Colonic mucosa (tissue), 4 donors: ENCODE results near the gene BRF1. TPM values are rescaled to one million over a fixed set of nuclear protein-coding genes. Genes with fewer than 3 reads are reported as not detected.

ENCODE experiments used
- DNase-seq: peaks from one replicate; pipeline ENCODE4 v3.0.0-alpha.2; 2020
- H3K27ac ChIP-seq: fragments of 200-600 bp; one replicate; pipeline ENCODE4 v1.8.0; 2021
- H3K27me3 ChIP-seq: fragments of 200-600 bp; one replicate; pipeline ENCODE4 v1.8.0; 2021
- H3K36me3 ChIP-seq: fragments of 200-600 bp; one replicate; pipeline ENCODE4 v1.8.0; 2021
- H3K4me1 ChIP-seq: fragments of 200-600 bp; one replicate; pipeline ENCODE4 v1.8.0; 2021; ENCODE audit warnings: mild to moderate bottlenecking
- H3K4me3 ChIP-seq: fragments of 200-600 bp; one replicate; pipeline ENCODE4 v1.8.0; 2021
- H3K9ac ChIP-seq, 2 donors: one replicate each; pipeline ENCODE4 v1.7.0; 2013; ENCODE audit warnings: control low read depth in 2 of 2, low read depth in 2 of 2, low read length in 2 of 2
- H3K9me3 ChIP-seq: fragments of 200-600 bp; one replicate; pipeline ENCODE4 v1.8.0; 2021
- intact Hi-C: fragments of 100-400 bp; cut with DNase I; formaldehyde crosslinking; loops from one replicate; pipeline ENCODE4 v1.14.1; 2022
- total RNA-seq, 2 donors: library from RNA; stranded (reverse); fragmentation: NEBNext Ultra II Directional in 1 of 2; extraction: Animal tissue kit (Norgen Biotek cat#: 25700) in 1 of 2; gene quantifications; one replicate each; pipeline ENCODE4 v1.2.1, GENCODE V29; 2021
- TF ChIP-seq, protein P1 (sequence below): fragments of 200-600 bp; IDR thresholded peaks from one replicate; pipeline ENCODE4 v1.8.0; 2022; ENCODE audit warnings: antibody characterized with exemption, mild to moderate bottlenecking
- donor health status: healthy.
- donor health status: DM: no; HTN: no; CAD: no.
- donor health status: DM: no; HTN: no; CAD: no.

BRF1 gene, protein sequence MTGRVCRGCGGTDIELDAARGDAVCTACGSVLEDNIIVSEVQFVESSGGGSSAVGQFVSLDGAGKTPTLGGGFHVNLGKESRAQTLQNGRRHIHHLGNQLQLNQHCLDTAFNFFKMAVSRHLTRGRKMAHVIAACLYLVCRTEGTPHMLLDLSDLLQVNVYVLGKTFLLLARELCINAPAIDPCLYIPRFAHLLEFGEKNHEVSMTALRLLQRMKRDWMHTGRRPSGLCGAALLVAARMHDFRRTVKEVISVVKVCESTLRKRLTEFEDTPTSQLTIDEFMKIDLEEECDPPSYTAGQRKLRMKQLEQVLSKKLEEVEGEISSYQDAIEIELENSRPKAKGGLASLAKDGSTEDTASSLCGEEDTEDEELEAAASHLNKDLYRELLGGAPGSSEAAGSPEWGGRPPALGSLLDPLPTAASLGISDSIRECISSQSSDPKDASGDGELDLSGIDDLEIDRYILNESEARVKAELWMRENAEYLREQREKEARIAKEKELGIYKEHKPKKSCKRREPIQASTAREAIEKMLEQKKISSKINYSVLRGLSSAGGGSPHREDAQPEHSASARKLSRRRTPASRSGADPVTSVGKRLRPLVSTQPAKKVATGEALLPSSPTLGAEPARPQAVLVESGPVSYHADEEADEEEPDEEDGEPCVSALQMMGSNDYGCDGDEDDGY
- total RNA-seq: 10 to 100 TPM; 27.2 to 40.6 TPM

DNA sequence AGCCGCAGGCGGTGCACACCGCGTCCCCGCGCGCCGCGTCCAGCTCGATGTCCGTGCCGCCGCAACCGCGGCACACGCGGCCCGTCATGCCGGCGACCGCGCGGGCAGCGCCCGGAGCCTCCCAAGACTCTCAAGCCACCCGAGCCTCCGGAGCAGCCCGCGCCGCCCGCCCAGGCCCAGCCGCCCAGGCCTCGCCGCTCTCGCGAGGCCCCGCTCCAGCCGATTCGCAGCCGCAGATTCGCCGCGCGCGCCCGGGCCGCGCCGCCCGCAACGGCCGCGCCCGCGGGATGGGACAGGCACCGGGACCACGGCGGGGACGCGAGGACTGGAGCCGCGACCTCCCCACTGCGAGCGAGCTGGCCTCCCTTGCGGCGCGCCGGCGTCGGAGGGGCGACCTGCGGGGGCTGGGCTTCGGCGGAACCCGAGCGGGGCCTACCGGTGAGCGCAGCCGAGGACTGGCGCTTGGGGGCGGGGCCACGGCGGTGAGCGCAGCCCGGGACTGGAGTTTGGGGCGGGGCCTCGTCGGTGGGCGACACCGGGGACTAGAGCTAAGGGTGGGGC lies at the start of gene BRF1:
BRF1 (minus strand) TSS at position 460 of the 561 bp plus-strand sequence; CDS start at position 88, 372 bp downstream.
- Histone ChIP-seq H3K4me3 (peak within 1 kb of the TSS; percentile 87), H3K27ac (peak within 1 kb of the TSS; percentile 96), H3K9me3 (no peaks in the 10 kb centered on the region), H3K36me3 (no peaks in the 10 kb centered on the region), H3K27me3 (no peaks in the 10 kb centered on the region), H3K4me1 (peaks cover 10% of the 10 kb centered on the region), H3K9ac (peak within 1 kb of the TSS; percentile 89 to 99)
- DNase-seq: peak; percentile 95
- TF ChIP-seq, protein P1, sequence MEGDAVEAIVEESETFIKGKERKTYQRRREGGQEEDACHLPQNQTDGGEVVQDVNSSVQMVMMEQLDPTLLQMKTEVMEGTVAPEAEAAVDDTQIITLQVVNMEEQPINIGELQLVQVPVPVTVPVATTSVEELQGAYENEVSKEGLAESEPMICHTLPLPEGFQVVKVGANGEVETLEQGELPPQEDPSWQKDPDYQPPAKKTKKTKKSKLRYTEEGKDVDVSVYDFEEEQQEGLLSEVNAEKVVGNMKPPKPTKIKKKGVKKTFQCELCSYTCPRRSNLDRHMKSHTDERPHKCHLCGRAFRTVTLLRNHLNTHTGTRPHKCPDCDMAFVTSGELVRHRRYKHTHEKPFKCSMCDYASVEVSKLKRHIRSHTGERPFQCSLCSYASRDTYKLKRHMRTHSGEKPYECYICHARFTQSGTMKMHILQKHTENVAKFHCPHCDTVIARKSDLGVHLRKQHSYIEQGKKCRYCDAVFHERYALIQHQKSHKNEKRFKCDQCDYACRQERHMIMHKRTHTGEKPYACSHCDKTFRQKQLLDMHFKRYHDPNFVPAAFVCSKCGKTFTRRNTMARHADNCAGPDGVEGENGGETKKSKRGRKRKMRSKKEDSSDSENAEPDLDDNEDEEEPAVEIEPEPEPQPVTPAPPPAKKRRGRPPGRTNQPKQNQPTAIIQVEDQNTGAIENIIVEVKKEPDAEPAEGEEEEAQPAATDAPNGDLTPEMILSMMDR: no peak
- intact Hi-C loops: no loop called here

DNA sequence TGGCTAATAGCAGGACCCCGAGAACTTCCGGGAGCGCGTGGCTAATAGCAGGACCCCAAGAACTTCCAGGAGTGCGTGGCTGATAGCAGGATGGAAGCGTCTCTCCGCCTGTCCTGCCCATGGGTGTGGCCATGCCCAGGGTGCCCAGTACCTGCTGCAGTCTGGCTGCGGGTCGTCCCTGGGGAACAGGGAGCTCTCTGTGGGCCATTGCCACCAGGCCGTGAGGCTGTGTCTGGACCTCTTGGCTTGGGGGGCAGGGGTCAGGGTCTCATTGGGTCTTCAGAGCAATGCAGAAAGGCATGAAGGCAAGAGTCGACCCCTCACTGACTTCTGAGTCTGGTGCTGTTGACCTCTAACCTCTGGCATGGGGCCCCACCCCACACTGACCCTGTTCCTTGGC lies 49.2 kb upstream of the BRF1 start:
- Histone ChIP-seq H3K4me1 (no peaks in the 10 kb centered on the region), H3K27me3 (no peaks in the 10 kb centered on the region), H3K27ac (no peak overlapping the region), H3K36me3 (no peaks in the 10 kb centered on the region), H3K9ac (no peak overlapping the region), H3K9me3 (no peaks in the 10 kb centered on the region), H3K4me3 (no peak overlapping the region)
- intact Hi-C loops: loop anchor here (10.0 kb wide), 1 partner anchor 65 kb away; no protein-coding TSS in a partner anchor
- no peak for DNase-seq
- TF ChIP-seq, protein P1: no peak

DNA sequence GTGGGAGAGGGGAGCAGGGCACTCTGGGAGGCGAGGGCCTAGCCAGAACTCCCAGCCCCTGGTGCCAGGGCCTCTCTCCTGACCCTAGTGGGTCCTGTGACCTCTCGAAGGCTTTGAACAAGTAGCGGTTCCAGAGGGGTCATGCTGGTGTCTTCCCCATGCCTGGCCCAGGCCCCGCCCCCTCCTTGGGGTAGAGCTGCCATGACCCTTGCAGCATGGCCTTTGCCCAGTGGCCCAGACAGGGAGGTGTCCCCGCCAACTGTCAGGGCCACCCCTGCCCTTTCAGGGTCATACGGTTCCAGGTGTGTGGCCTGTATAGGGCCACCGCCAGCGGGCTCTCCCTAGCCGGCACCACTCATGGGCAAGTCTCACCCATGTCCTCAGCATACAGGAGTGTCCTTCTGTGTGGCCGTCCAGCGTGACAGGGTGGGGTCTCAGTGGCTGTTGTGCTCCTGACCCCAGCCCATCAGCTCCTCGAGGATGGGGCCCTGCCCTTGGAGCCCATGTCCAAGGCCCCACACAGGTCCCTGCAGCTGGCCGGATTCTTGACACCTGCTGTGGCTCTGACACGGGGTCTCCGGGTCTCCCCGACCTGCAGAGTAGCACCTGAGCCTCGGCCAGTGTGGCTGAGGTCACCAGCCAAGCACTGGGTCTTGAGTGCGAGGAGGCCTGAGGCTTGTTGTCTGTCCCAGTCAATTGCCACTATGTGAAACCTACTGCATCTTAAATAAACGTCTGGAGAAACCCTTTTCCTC lies 48.3 kb upstream of the BRF1 start:
- Histone ChIP-seq H3K9ac (no peak overlapping the region), H3K27me3 (no peaks in the 10 kb centered on the region), H3K9me3 (no peaks in the 10 kb centered on the region), H3K27ac (no peak overlapping the region), H3K4me1 (no peaks in the 10 kb centered on the region), H3K36me3 (no peaks in the 10 kb centered on the region), H3K4me3 (no peak overlapping the region)
- intact Hi-C loops: no loop called here
- no peak for DNase-seq
- TF ChIP-seq, protein P1: no peak

DNA sequence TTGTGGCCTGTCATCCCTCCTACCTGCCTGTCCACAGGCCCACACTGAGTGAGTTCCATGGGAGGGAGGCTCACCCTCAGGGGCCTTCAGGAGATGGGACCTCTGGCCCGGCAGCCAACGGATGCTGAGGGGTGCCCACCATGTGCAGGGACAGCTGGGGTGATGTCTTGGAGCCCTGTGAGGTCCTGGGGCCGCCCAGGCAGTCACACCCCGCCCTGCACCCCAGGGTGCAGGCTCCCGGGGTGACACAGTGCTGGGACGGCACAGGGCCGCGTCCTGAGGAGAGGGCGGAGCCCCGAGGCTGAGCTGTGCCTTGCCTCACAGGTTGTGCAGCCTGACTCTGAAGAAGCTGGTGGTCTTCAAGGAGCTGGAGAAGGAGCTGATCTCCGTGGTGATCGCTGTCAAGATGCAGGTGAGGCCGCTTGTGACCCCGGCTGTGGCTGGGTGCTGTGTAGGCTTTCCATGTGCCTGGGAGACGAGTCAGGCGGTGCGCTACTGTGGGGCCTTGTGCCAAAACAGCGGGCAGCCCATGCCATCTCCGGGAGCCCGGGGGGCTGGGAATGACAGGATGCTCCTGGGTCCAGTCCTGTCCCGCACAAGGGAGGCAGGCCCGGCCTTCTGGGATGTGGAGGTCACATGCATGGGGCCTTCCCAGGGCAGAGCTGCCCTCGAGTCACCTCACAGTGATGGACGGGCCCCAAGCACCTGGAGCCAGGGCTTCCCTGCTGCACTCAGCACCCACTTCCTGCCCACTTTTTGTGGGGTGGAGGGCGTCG lies 47.6 kb upstream of the BRF1 start:
- no peaks in the 10 kb centered on the region for H3K27me3 ChIP-seq
- no peaks in the 10 kb centered on the region for H3K9me3 ChIP-seq
- no peak for DNase-seq
- no peak overlapping the region for H3K4me3 ChIP-seq
- H3K9ac ChIP-seq: no peak overlapping the region
- no peaks in the 10 kb centered on the region for H3K4me1 ChIP-seq
- TF ChIP-seq, protein P1: no peak
- no peaks in the 10 kb centered on the region for H3K36me3 ChIP-seq
- intact Hi-C loops: no loop called here
- no peak overlapping the region for H3K27ac ChIP-seq
